ENCODE data around the gene CSNK1A1.
A peak's percentile ranks its signal among the peaks of the same experiment; 100 is the strongest.
"Not testable (repeated sequence)": the region's sequence is repeated elsewhere in the genome, so short reads cannot be mapped to it uniquely, and the experiment has no call there.

CSNK1A1 gene

GRCh38 chr5:149478761-149479160 lies 72.5 kb downstream of the CSNK1A1 start:
- H3K27me3 Mint-ChIP-seq, result peaks cover 4% of the 10 kb centered on the region
- no peak overlapping the region for H3K4me3 Mint-ChIP-seq
- H3K4me1 Mint-ChIP-seq, result no peaks in the 10 kb centered on the region
- no peak overlapping the region for H3K27ac Mint-ChIP-seq
- no peaks in the 10 kb centered on the region for H3K36me3 Mint-ChIP-seq (ENCODE audit: low read depth)
- ATAC-seq (no peak), DNase-seq (no peak)
- no peaks in the 10 kb centered on the region for H3K9me3 Mint-ChIP-seq

DNA sequence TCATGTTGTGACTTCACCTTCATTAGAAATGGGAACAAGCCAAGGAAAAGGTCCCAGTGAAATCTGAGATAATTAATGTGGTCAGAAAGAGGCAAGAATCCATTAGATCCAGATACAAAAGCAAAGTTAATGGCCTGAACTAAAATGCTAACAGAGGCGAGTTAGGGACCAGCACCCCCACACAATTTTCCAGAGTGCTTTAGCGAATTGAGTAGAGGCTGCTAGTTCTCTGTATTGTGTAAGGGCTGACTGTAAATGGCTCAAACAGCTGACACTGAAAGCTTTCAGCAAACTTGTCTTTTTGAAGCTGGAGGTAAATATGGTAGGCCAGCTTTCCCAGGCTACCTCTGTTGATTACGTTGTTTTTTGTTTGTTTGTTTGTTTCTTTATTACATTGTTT lies 75.5 kb downstream of the CSNK1A1 start:
- Mint-ChIP-seq H3K36me3 (ENCODE audit: low read depth) (no peaks in the 10 kb centered on the region), H3K27me3 (peaks cover 1% of the 10 kb centered on the region), H3K27ac (no peak overlapping the region), H3K9me3 (no peaks in the 10 kb centered on the region), H3K4me1 (no peaks in the 10 kb centered on the region), H3K4me3 (no peak overlapping the region)
- DNase-seq, result no peak
- ATAC-seq, result no peak

GRCh38 chr5:149474198-149474597 lies 77.0 kb downstream of the CSNK1A1 start:
- DNase-seq (no peak), ATAC-seq (no peak)
- Mint-ChIP-seq H3K4me3 (no peak overlapping the region), H3K9me3 (no peaks in the 10 kb centered on the region), H3K36me3 (ENCODE audit: low read depth) (no peaks in the 10 kb centered on the region), H3K27me3 (peaks cover 1% of the 10 kb centered on the region), H3K4me1 (no peaks in the 10 kb centered on the region), H3K27ac (no peak overlapping the region)

GRCh38 chr5:149473441-149473840 lies 77.8 kb downstream of the CSNK1A1 start:
- no peaks in the 10 kb centered on the region for H3K36me3 Mint-ChIP-seq (ENCODE audit: low read depth)
- H3K4me3 Mint-ChIP-seq, result no peak overlapping the region
- no peaks in the 10 kb centered on the region for H3K4me1 Mint-ChIP-seq
- DNase-seq (no peak), ATAC-seq (no peak)
- no peaks in the 10 kb centered on the region for H3K9me3 Mint-ChIP-seq
- peaks cover 1% of the 10 kb centered on the region for H3K27me3 Mint-ChIP-seq
- no peak overlapping the region for H3K27ac Mint-ChIP-seq

DNA sequence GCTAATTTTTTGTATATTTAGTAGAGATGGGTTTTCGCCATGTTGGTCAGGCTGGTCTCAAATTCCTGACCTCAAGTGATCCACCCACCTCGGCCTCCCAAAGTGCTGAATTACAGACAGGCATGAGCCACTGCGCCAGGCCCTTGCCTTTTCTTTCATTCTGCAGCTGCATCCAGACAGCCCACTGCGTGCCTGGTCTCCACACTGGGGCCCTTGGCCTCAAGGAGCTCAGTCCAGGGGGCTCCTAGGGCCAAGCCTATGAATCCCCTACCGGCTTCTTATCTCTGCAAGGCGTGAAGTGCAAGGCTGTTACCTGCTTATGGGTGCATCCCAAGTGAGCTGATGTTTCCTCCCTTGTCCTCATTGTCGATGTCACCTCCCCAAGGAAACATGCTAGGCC lies 78.8 kb downstream of the CSNK1A1 start:
- H3K27me3 Mint-ChIP-seq, result peaks cover 5% of the 10 kb centered on the region
- DNase-seq (no peak), ATAC-seq (no peak)
- no peak overlapping the region for H3K4me3 Mint-ChIP-seq
- no peak overlapping the region for H3K27ac Mint-ChIP-seq
- no peaks in the 10 kb centered on the region for H3K4me1 Mint-ChIP-seq
- H3K9me3 Mint-ChIP-seq, result no peaks in the 10 kb centered on the region
- H3K36me3 Mint-ChIP-seq (ENCODE audit: low read depth), result no peaks in the 10 kb centered on the region

DNA sequence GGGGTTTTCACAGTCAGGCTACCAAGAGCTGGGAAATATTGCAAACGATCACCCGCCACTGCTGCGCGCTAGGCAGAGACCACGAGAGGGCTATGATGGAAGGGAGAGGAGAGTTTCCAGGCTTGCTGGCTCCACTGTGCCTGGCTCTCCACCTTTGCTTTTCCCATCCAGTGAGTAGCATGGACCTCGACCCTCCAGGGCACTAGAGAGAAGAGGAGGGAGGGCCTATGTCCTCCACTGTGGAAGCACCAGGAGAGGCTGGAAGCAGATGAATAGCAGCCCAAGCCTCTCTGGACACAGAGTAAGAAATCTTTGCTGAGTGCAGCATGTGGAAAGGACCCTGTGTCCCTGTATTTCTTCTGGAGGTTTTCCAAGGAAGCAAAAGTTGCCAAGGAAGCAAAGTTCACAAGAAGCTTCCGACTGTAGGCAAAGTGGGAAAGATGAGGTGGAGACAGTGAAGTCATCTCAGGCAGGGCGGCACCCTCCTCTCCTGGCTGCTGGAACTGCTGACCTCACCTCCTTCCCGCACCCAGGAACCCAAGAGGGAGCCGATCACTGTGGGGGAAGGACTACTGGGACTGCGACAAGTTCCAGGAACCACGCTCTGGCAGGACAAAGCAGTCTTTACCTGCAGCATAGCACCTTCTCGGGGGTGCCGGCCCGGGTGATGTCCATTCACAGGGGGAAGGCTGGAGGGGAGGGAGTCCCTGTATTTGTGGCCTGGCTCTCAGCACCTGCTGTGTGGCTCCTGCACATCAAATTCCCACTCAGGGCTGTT lies 79.6 kb downstream of the CSNK1A1 start:
- ATAC-seq, result no peak
- Mint-ChIP-seq H3K36me3 (ENCODE audit: low read depth) (no peaks in the 10 kb centered on the region), H3K4me1 (no peaks in the 10 kb centered on the region), H3K27me3 (peaks cover 5% of the 10 kb centered on the region), H3K4me3 (no peak overlapping the region), H3K9me3 (no peaks in the 10 kb centered on the region), H3K27ac (no peak overlapping the region)
- DNase-seq, result no peak

DNA sequence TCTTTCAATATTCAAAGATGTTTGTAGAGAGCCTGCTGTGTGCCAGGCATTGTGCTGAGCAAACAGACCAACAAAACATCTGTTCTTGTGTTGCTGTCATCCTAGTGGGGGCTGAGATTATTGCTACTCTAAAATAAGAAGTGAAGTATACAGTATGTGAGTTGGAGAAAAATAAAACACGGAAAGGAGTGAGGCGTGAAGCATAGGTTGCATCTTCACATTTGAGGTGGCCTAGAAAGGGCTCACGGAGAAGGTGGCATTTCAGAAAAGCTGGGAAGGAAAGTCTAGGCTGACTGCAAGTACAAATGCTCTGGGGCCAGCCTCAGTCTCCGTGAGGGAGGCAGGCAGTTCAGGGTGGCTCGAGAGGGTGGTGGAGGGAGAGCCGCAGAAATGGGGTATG lies 80.3 kb downstream of the CSNK1A1 start:
- ATAC-seq, result no peak
- Mint-ChIP-seq H3K9me3 (no peaks in the 10 kb centered on the region), H3K27ac (no peak overlapping the region), H3K4me1 (no peaks in the 10 kb centered on the region), H3K4me3 (no peak overlapping the region), H3K36me3 (ENCODE audit: low read depth) (no peaks in the 10 kb centered on the region), H3K27me3 (peaks cover 5% of the 10 kb centered on the region)
- DNase-seq, result no peak

DNA sequence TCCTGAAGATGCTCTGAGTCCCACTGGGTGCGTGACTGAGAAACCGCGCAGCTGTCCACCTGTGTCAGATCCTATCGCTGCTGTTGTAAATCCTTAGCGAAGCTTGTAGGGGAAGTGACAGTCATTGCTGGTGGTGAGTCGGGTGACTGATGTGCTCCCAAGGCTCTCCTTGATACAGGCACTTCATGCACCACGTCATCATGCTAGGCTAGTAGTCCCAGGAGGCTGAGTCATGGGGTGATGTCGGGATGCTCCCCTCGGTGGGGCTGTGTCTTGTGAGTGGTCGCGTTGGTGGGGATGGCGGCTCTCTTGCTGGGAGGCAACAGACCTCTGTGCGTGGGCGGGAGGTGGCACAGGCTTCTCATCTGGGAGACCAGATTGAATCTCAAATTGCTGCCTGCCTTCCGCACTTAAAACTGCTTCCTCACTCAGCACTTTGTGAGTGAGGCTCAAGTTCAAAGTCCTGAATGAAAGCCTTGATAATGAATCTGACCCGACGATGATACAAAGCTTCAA lies 84.7 kb downstream of the CSNK1A1 start:
- Mint-ChIP-seq H3K9me3 (no peaks in the 10 kb centered on the region), H3K4me1 (no peaks in the 10 kb centered on the region), H3K4me3 (no peak overlapping the region), H3K36me3 (ENCODE audit: low read depth) (no peaks in the 10 kb centered on the region), H3K27me3 (peaks cover 4% of the 10 kb centered on the region), H3K27ac (no peak overlapping the region)
- ATAC-seq (peak; percentile 57), DNase-seq (no peak)

DNA sequence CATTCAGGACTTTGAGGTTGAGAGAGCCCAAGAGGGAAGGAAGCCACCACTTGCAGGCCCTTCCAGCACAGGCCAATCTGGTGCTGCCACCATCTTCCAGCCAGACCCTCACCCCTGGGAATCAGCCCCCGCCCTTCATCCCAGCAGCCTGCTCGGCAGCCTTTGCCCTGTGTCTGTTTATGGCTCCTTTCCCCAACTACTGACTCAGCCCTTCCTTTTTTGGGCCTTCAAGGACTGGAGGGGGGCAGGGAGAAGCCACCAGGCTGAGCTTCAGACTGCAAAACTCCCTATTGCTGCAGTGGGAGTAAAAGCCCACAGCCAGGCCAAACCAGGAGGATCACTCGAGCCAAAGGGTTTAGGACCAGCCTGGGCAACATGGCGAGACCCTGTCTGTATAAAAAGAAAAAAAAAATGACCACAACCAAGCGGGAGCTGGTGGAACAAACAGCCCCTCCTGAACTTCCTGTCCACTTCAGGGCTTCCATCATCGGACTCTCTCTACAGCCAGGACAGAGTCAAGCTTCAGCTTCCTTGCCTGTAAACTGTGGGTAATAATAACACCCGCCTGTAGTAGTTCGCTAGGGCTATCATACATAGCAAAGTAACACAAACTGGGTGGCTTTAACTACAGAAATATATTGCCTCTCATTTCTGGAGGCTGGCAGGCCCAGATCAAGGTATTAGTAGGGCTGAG lies 86.3 kb downstream of the CSNK1A1 start:
- H3K9me3 Mint-ChIP-seq, result no peaks in the 10 kb centered on the region
- no peaks in the 10 kb centered on the region for H3K36me3 Mint-ChIP-seq (ENCODE audit: low read depth)
- H3K4me1 Mint-ChIP-seq, result no peaks in the 10 kb centered on the region
- ATAC-seq, result no peak
- H3K27me3 Mint-ChIP-seq, result peaks cover 4% of the 10 kb centered on the region
- no peak for DNase-seq
- no peak overlapping the region for H3K4me3 Mint-ChIP-seq
- no peak overlapping the region for H3K27ac Mint-ChIP-seq

- H3K27ac Mint-ChIP-seq; H3K27me3 Mint-ChIP-seq; H3K9me3 Mint-ChIP-seq; H3K4me3 Mint-ChIP-seq; ATAC-seq; H3K4me1 Mint-ChIP-seq; DNase-seq; H3K36me3 Mint-ChIP-seq (ENCODE audit: low read depth): not testable (repeated sequence)
Observed at GRCh38 chr5:149461907-149462306, 89.3 kb downstream of the CSNK1A1 start.

DNA sequence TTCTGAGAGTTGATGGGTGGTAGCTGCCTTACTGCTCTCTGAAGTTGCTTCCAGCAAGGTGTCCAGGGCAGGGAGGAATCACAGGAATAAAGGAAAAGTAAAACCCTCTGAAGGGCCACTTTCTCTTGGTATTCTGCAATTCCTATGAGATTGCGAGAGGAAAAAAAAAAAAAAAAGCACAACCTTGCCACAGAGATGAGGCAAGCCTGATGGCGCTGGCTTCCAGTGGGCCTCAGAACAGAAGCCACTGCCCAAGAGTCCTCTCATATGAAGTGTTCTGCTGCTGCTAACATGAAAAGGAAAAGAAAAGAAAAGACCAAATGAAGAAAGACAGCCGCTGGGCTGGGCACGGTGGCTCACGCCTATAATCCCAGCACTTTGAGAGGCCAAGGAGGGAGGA lies 91.3 kb downstream of the CSNK1A1 start:
- DNase-seq (no peak), ATAC-seq (no peak)
- Mint-ChIP-seq H3K9me3 (no peaks in the 10 kb centered on the region), H3K36me3 (ENCODE audit: low read depth) (no peaks in the 10 kb centered on the region), H3K4me1 (no peaks in the 10 kb centered on the region), H3K4me3 (no peak overlapping the region), H3K27me3 (no peaks in the 10 kb centered on the region), H3K27ac (no peak overlapping the region)

- Mint-ChIP-seq H3K36me3 (ENCODE audit: low read depth) (no peaks in the 10 kb centered on the region), H3K9me3 (no peaks in the 10 kb centered on the region)
- ATAC-seq, result no peak
Observed at GRCh38 chr5:149457393-149457763, 93.9 kb downstream of the CSNK1A1 start.

GRCh38 chr5:149456597-149457392 lies 94.4 kb downstream of the CSNK1A1 start:
- H3K27ac Mint-ChIP-seq, result no peak overlapping the region
- no peak overlapping the region for H3K4me3 Mint-ChIP-seq
- DNase-seq (no peak), ATAC-seq (no peak)
- no peaks in the 10 kb centered on the region for H3K36me3 Mint-ChIP-seq (ENCODE audit: low read depth)
- no peaks in the 10 kb centered on the region for H3K4me1 Mint-ChIP-seq
- no peaks in the 10 kb centered on the region for H3K9me3 Mint-ChIP-seq
- no peaks in the 10 kb centered on the region for H3K27me3 Mint-ChIP-seq

More at GRCh38 chr5:149457393-149457763, 93.9 kb downstream of the CSNK1A1 start:
- no peak for DNase-seq
- H3K27ac Mint-ChIP-seq, result no peak overlapping the region
- H3K4me3 Mint-ChIP-seq, result no peak overlapping the region
- no peaks in the 10 kb centered on the region for H3K4me1 Mint-ChIP-seq
- no peaks in the 10 kb centered on the region for H3K27me3 Mint-ChIP-seq

DNA sequence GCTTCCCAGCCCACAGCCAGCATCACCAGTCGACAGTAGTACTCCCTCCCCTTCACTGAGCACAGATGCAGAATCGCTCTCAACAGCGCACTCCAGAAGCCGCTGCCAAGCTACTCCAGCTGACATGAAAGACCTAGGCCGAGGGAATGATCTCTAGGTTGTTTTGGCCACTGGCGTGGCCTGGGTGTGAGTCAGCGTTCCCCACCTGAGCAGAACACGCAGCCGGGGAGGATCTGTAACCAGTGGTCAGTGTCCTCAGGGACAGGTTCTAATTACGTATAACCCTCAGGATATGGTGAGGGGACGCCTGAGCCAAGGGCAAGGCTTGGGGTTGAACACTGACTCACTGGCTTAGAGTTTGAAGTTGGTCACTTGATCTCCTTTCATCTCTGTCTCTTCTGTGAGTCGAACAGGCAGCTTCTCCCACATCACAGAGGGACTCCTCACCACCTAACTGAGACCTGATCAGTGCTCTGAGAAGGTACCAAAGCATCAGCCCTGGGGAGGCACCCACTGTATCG lies 95.3 kb downstream of the CSNK1A1 start:
- Mint-ChIP-seq H3K4me3 (no peak overlapping the region), H3K27me3 (no peaks in the 10 kb centered on the region), H3K4me1 (no peaks in the 10 kb centered on the region), H3K9me3 (no peaks in the 10 kb centered on the region), H3K27ac (no peak overlapping the region), H3K36me3 (ENCODE audit: low read depth) (no peaks in the 10 kb centered on the region)
- ATAC-seq, result peak; percentile 26
- DNase-seq, result no peak
